Tibial artery (tissue), 4 donors: Measurements from ENCODE around the gene KCNH6.

Experiments used
- DNase-seq, 2 donors: peaks; one replicate each; pipeline ENCODE4 v3.0.0-alpha.2; 2019
- H3K27ac ChIP-seq, 2 donors: fragments of 200-600 bp; sonication (generic) in 1 of 2; 1 replicate in 1 of 2; 2 replicates in 1 of 2; pipeline ENCODE4 v1.5.1; 2018 to 2019; ENCODE audit warnings: mild to moderate bottlenecking in 1 of 2
- H3K27me3 ChIP-seq, 2 donors: fragments of 200-600 bp; sonication (generic) in 1 of 2; one replicate each; pipeline versions ENCODE4 v1.5.1 to v1.6.0; 2016 to 2019
- H3K36me3 ChIP-seq, 3 donors: fragments of 200-600 bp; sonication (generic) in 2 of 3; one replicate each; pipeline ENCODE4 v1.5.1; 2016 to 2019; ENCODE audit warnings: mild to moderate bottlenecking in 2 of 3
- H3K4me1 ChIP-seq, 4 donors: fragments of 200-600 bp; sonication (generic) in 2 of 4; 1 replicate in 3 of 4; 2 replicates in 1 of 4; pipeline ENCODE4 v1.5.1; 2016 to 2019
- H3K4me3 ChIP-seq, 2 donors: fragments of 200-600 bp; sonication (generic) in 1 of 2; 1 replicate in 1 of 2; 2 replicates in 1 of 2; pipeline ENCODE4 v1.5.1; 2018 to 2019; ENCODE audit warnings: mild to moderate bottlenecking in 2 of 2
- H3K9me3 ChIP-seq, 3 donors: fragments of 200-600 bp; sonication (generic) in 1 of 3; one replicate each; pipeline ENCODE4 v1.5.1; 2016 to 2019
- intact Hi-C: fragments of 100-400 bp; cut with DNase I; formaldehyde crosslinking; loops from one replicate; pipeline ENCODE4 v1.15.0; 2023; ENCODE audit warnings: low total_unique reads
- TF ChIP-seq, protein P1 (sequence below), 2 experiments: fragments of 200-600 bp in 1 of 2; fragments of 450-650 bp in 1 of 2; IDR thresholded peaks; one replicate each; pipeline ENCODE4 v1.5.1; 2017 to 2019; ENCODE audit warnings: antibody characterized with exemption in 2 of 2, mild to moderate bottlenecking in 1 of 2, moderate library complexity in 1 of 2

KCNH6 gene

DNA sequence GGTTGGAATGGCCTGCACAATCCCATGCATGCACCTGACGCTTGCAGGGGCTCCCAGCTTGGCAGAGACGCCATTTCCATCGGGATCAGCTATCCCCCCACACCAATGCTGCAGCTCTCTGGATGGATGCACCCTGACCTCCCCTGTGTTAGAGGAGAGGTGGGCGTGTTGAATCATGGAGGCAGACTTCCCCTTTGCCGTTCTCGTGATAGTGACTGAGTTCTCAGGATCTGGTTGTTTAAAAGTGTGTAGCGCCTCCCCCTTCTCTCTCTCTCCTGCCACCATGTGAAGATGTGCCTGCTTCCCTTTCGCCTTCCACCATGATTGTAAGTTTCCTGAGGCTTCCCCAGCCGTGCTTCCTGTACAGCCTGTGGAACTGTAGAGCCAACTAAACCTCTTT, 17.8 kb upstream of the KCNH6 start:
- no peaks in the 10 kb centered on the region for H3K9me3 ChIP-seq
- peaks cover 0 to 40% of the 10 kb centered on the region in 2 donors for H3K27me3 ChIP-seq
- intact Hi-C loops = no loop called here
- no peak overlapping the region for H3K27ac ChIP-seq
- TF ChIP-seq, protein P1, sequence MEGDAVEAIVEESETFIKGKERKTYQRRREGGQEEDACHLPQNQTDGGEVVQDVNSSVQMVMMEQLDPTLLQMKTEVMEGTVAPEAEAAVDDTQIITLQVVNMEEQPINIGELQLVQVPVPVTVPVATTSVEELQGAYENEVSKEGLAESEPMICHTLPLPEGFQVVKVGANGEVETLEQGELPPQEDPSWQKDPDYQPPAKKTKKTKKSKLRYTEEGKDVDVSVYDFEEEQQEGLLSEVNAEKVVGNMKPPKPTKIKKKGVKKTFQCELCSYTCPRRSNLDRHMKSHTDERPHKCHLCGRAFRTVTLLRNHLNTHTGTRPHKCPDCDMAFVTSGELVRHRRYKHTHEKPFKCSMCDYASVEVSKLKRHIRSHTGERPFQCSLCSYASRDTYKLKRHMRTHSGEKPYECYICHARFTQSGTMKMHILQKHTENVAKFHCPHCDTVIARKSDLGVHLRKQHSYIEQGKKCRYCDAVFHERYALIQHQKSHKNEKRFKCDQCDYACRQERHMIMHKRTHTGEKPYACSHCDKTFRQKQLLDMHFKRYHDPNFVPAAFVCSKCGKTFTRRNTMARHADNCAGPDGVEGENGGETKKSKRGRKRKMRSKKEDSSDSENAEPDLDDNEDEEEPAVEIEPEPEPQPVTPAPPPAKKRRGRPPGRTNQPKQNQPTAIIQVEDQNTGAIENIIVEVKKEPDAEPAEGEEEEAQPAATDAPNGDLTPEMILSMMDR (IDR thresholded peaks at IDR 0.05) = no peak
- DNase-seq = no peak
- H3K36me3 ChIP-seq = no peaks in the 10 kb centered on the region
- H3K4me3 ChIP-seq = no peak overlapping the region
- no peaks in the 10 kb centered on the region for H3K4me1 ChIP-seq

DNA sequence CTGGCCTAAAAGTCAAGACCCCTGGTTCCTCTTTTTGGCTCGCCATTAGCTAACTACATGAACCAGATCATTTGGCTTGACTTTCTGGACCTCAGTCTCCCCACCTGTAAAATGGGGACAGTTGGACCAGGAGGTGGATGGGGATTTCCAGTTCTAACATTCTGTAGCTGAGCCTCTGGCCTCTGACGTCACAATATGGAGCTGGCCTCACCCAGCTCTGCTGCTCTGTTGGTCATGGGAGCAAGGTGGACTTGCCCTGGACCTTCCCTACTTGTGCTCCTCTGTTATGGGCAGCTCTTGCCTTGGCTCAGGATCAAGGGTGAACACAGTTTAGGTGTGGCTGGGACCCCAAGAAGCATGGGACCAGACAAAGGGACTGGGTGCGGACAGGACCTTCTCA, 16.5 kb upstream of the KCNH6 start:
- no peaks in the 10 kb centered on the region for H3K9me3 ChIP-seq
- H3K36me3 ChIP-seq = no peaks in the 10 kb centered on the region
- peaks cover 0 to 31% of the 10 kb centered on the region in 2 donors for H3K27me3 ChIP-seq
- TF ChIP-seq, protein P1 (IDR thresholded peaks at IDR 0.05) = no peak
- no peak overlapping the region for H3K4me3 ChIP-seq
- intact Hi-C loops = no loop called here
- H3K4me1 ChIP-seq = no peaks in the 10 kb centered on the region
- DNase-seq = no peak
- no peak overlapping the region for H3K27ac ChIP-seq

DNA sequence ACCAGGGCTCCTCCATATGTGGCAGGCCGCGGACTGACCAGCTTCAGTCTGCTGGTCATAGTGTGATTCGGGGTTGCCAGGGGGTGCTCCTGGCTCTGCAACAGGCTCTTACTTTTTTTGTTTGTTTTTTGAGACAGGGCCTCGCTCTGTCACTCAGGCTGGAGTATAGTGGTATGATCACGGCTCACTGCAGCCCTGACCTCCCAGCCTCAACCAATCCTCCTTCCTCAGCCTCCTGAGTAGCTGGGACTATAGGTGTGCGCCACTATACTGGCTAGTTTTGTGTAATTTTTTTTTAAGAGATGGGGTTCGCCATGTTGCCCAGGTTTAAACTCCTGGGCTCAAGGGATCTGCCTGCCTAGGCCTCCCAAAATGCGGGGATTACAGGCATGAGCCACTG, 11.8 kb upstream of the KCNH6 start:
- no peaks in the 10 kb centered on the region for H3K9me3 ChIP-seq

DNA sequence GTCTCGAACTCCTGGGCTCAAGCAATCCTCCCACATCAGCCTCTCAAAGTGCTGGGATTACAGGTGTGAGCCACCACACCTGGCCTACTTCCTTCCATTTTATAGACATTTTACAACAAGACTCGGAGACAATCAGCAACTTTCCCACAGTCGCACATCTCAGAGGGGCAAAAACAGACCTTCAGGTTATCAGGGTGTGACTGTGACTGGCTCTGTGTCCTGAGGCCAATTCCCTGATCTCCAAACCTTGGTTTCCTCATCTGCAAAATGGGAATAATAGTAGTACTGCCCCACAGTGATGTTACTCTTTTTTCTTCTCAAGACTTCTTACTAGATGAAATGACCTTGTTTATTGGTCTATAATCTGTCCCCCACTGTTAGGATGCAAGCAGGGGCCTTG, 10.8 kb upstream of the KCNH6 start:
- no peaks in the 10 kb centered on the region for H3K9me3 ChIP-seq
- no peaks in the 10 kb centered on the region for H3K36me3 ChIP-seq
- H3K4me3 ChIP-seq = no peak overlapping the region
- no peak for DNase-seq
- intact Hi-C loops = no loop called here
- no peaks in the 10 kb centered on the region for H3K4me1 ChIP-seq
- peaks cover 0 to 20% of the 10 kb centered on the region in 2 donors for H3K27me3 ChIP-seq
- TF ChIP-seq, protein P1 (IDR thresholded peaks at IDR 0.05) = no peak
- H3K27ac ChIP-seq = no peak overlapping the region

More for the DNA sequence above, 11.8 kb upstream of the KCNH6 start:
- Histone ChIP-seq H3K4me3 (no peak overlapping the region), H3K36me3 (no peaks in the 10 kb centered on the region), H3K27me3 (peaks cover 0 to 29% of the 10 kb centered on the region in 2 donors), H3K27ac (no peak overlapping the region), H3K4me1 (no peaks in the 10 kb centered on the region)
- intact Hi-C loops = no loop called here
- DNase-seq = no peak
- TF ChIP-seq, protein P1 (IDR thresholded peaks at IDR 0.05) = no peak

DNA sequence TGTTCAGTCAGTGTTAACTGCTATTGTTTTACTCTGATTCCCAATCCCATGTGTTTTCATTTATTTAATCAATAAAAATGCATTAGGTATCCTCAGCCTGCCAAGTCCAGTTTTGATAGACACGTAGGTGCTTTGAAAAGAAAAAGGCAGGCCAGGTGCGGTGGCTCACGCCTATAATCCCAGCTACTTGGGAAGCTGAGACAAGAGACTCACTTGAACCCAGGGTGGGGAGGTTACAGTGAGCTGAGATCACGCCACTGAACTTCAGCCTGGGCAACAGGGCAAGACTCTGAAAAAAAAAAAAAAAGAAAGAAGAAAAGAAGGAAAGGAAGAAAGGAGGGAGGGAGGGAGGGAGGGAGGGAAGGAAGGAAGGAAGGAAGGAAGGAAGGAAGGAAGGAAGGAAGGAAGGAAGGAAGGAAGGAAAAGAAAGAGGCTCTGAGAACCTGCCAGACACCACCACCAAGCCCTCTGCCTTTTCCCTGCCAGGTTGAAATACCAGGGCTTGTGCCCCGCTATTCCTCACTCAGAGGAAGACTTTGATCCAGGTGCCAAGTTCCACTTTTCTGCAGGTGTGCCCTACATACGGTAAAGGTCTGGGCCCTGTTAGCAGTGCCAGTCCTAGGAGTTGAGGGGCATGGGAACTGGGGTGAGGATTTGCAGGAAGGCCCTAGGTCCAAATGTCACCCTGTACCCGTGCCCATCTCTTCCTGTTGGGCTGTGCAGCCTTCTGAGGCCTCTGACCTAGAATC, 10.1 kb upstream of the KCNH6 start:
- peaks cover 0 to 14% of the 10 kb centered on the region in 2 donors for H3K27me3 ChIP-seq
- no peak overlapping the region for H3K27ac ChIP-seq
- H3K4me1 ChIP-seq = no peaks in the 10 kb centered on the region
- intact Hi-C loops = no loop called here
- no peaks in the 10 kb centered on the region for H3K9me3 ChIP-seq
- no peaks in the 10 kb centered on the region for H3K36me3 ChIP-seq
- no peak for DNase-seq
- TF ChIP-seq, protein P1 (IDR thresholded peaks at IDR 0.05) = no peak
- no peak overlapping the region for H3K4me3 ChIP-seq
